Fibroblast of skin of scalp (primary cell): ENCODE data around the gene ATP6V1B1.

Source experiments
- DNase-seq: peaks from one replicate; pipeline ENCODE4 v3.0.0-alpha.2; 2013

Gene ATP6V1B1

GRCh38 chr2:70946832-70947442 lies 11.2 kb downstream of the ATP6V1B1 start:
- peak; percentile 48 for DNase-seq

GRCh38 chr2:70947556-70948184 lies 12.0 kb downstream of the ATP6V1B1 start:
- peak; percentile 42 for DNase-seq

- DNase-seq: peak; percentile 71
These were observed 12.8 kb downstream of the ATP6V1B1 start for GRCh38 chr2:70948337-70949003.

- no peak for DNase-seq
These were observed 13.4 kb downstream of the ATP6V1B1 start for GRCh38 chr2:70949086-70949485.

- no peak for DNase-seq
These were observed 19.2 kb downstream of the ATP6V1B1 start for GRCh38 chr2:70954886-70955285.

GRCh38 chr2:70956141-70956540 lies 20.4 kb downstream of the ATP6V1B1 start:
- no peak for DNase-seq

GRCh38 chr2:70957798-70958197 lies 22.1 kb downstream of the ATP6V1B1 start:
- DNase-seq: no peak

- no peak for DNase-seq
These were observed 23.1 kb downstream of the ATP6V1B1 start for GRCh38 chr2:70958759-70959158.

GRCh38 chr2:70959271-70959761 lies 23.6 kb downstream of the ATP6V1B1 start:
- DNase-seq: no peak

- DNase-seq: no peak
These were observed 24.4 kb downstream of the ATP6V1B1 start for GRCh38 chr2:70959851-70960832.

GRCh38 chr2:70960833-70961647 lies 25.3 kb downstream of the ATP6V1B1 start:
- no peak for DNase-seq

- no peak for DNase-seq
These were observed 25.9 kb downstream of the ATP6V1B1 start for GRCh38 chr2:70961648-70961994.

GRCh38 chr2:70962211-70962884 lies 26.6 kb downstream of the ATP6V1B1 start:
- DNase-seq: no peak

GRCh38 chr2:70962885-70963878 lies 27.5 kb downstream of the ATP6V1B1 start:
- no peak for DNase-seq

- no peak for DNase-seq
These were observed 28.4 kb downstream of the ATP6V1B1 start for GRCh38 chr2:70964133-70964532.

- DNase-seq: peak; percentile 61
These were observed 29.1 kb downstream of the ATP6V1B1 start for GRCh38 chr2:70964596-70965386.

GRCh38 chr2:70965506-70965905 lies 29.8 kb downstream of the ATP6V1B1 start:
- DNase-seq: no peak

- no peak for DNase-seq
These were observed 31.0 kb downstream of the ATP6V1B1 start for GRCh38 chr2:70966681-70967080.

GRCh38 chr2:70967189-70967588 lies 31.5 kb downstream of the ATP6V1B1 start:
- DNase-seq: no peak
